H4 (cell line): ENCODE results near the gene ACE2. TPM values are rescaled to one million over a fixed set of nuclear protein-coding genes. Genes with fewer than 3 reads are reported as not detected.
"Not testable (repeated sequence)": the region's sequence is repeated elsewhere in the genome, so short reads cannot be mapped to it uniquely, and the experiment has no call there.

Source experiments
- DNase-seq: peaks from one replicate; pipeline ENCODE4 v3.0.0-alpha.2; 2015; ENCODE audit warnings: low spot score
- total RNA-seq: library from RNA; depleted of rRNA; stranded (reverse); fragments of >200 nt; shearing (Covaris generic); gene quantifications from 2 replicates; pipeline ENCODE4 v1.2.3, GENCODE V29; 2014; rRNA removed

Gene ACE2
- total RNA-seq: not detected in 2 replicates

DNA sequence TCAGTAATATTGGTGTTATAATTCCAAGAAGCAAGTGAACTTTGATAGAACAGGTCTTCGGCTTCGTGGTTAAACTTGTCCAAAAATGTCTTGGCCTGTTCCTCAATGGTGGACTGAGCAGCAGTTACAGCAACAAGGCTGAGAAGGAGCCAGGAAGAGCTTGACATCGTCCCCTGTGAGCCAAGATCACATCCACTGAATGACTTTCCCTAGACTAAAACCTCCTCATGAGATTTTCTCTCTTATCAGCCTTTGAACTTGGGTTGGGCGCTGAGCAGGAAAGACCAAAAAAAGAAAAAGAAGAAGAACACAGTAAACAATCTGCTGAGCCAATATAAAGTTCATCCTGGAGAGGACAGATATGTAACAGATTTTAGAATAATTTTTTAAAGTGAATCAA lies at the start of gene ACE2:
TSS of gene ACE2 (minus strand) at position 216 of the 400 bp plus-strand sequence. CDS start at position 167, 49 bp downstream.
- DNase-seq: no peak

DNA sequence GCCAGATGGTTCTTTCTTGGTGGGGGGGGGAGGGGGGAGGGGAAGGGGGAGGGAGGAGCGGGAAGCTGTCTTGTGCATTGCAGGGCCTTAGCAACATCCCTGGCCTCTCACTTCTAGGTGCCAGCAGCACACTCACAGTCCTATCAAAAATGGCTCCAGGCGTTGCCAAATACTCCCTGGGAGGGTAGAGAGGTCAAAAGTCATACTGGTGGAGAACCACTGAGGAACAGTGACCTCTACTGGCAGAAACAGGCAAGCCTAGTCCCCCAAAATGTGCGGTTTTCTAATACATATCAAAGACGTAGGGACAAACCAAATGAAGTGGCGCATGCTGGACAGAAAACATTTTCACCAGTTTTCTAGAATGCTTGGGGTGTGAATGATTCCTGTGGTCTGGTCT lies 46.8 kb upstream of the ACE2 start:
- not testable (repeated sequence) for DNase-seq

- no peak for DNase-seq
These were observed 45.8 kb upstream of the ACE2 start for GRCh38 chrX:15646543-15646942.

DNA sequence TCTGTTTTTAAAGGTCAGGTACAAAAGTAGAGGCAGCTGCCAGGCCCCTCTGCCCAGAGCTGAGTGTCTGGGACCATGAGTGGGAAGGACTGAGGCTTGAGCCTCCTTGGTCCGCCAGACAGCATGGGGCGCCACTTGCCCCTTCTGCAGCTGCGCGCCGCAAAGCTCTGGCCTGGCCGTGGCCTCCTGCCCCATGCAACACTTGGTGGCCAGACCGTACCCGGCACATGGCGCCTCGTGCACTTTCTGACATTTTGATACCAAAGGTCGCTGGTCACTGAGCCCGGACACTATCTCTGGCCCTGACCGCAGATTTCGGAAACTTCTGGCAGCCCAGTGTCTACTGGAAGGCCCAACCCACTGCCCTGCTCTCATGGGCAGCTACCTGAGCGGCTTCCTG lies 45.3 kb upstream of the ACE2 start:
- no peak for DNase-seq

- DNase-seq: no peak
These were observed 44.5 kb upstream of the ACE2 start for GRCh38 chrX:15645266-15645665.

- DNase-seq: no peak
These were observed 43.8 kb upstream of the ACE2 start for GRCh38 chrX:15644560-15644872.

GRCh38 chrX:15643786-15644559 lies 43.2 kb upstream of the ACE2 start:
- no peak for DNase-seq

GRCh38 chrX:15631637-15632036 lies 30.9 kb upstream of the ACE2 start:
- DNase-seq: no peak

- DNase-seq: no peak
These were observed 22.3 kb upstream of the ACE2 start for GRCh38 chrX:15623054-15623453.

- peak; percentile 6 for DNase-seq
These were observed 18.4 kb upstream of the ACE2 start for GRCh38 chrX:15619053-15619755.

GRCh38 chrX:15617111-15617510 lies 16.4 kb upstream of the ACE2 start:
- no peak for DNase-seq

DNA sequence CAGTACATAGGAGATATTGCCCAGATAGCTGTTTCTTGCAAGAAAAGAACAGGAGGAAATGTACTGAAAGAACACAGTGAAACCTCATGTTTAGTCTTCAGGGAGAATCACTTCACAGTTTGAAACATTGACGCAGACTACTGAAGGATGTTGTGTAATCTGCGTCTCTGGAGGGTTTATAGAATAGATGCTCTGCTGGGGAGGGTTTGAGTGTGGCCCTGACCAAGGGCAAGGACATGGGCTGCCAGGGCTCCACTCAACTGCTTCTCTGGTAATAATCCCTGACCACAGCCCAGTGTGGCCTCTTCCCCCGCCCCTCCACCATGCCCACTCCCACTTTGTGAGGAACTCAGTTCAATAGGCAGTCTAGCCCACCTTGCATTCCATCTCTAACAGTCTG lies 15.8 kb upstream of the ACE2 start:
- DNase-seq: no peak

DNA sequence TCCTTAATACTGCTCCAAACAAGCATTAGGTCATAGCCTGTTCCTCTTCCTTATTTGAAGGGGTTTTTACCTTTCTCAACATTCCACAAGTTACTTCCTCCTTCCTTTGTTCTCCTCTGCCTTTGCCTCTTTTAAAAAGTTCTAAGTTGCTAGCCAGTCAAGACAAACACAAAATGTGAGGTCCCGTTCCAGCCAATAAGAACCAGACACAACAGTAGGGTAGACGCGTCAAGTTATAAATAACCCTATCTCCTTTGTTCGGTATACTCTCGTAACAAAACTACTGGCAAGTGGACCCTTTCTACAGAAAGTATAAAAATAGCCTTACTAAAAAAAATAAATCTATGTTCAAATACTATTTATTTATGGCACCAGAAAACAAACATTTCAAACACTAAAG lies 6.3 kb upstream of the ACE2 start:
- no peak for DNase-seq

- DNase-seq: no peak
These were observed 5.4 kb upstream of the ACE2 start for GRCh38 chrX:15606136-15606535.

- no peak for DNase-seq
These were observed 4.5 kb upstream of the ACE2 start for GRCh38 chrX:15605226-15605625.

DNA sequence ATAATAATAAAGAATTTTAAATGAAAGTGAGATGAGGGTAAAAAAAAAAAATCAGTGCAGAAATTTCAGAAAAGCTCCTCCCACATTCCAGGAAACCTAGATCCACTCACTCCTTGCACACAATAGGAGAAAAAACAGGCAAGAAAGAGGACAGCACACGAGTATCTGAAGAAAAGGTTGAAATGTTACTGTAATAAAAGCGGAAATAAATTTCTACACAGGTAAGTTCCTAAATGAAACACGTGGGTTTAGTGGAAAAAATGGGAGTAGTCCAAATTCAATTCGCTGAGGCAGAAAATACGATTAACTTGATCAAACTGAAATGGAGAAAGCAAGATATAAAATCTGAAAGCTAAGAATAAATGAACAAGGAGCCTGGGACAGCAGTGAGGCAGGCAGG lies 2.0 kb upstream of the ACE2 start:
- no peak for DNase-seq

GRCh38 chrX:15601932-15602331 lies 1.2 kb upstream of the ACE2 start:
- no peak for DNase-seq

- no peak for DNase-seq
These were observed 711 bp downstream of the ACE2 start for GRCh38 chrX:15600049-15600448.

GRCh38 chrX:15599461-15599860 lies 1.3 kb downstream of the ACE2 start:
- no peak for DNase-seq

DNA sequence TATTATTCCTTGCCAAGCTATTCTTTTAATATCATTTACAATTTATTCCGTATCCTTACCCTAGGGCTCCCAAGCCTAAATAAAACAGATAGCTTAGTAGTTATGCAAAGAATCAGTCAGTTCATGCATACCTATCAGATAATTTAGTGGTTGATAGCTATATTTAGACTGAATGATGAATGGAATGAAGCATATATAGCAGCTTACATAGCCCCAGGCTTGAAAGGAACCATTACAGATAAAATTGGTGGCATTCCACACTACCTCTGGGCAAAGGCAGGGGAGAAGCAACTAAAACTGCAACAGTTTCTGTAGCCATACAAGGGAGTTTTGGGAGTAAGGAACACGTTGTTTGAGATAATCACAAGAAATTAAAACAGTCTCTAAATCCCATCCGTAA lies 2.7 kb downstream of the ACE2 start:
- no peak for DNase-seq

- DNase-seq: no peak
These were observed 6.4 kb downstream of the ACE2 start for GRCh38 chrX:15594371-15594770.

- DNase-seq: peak; percentile 7
These were observed 20.7 kb downstream of the ACE2 start for GRCh38 chrX:15579778-15580747.
